ENCODE measurements around the gene TEKT5.

GRCh38 chr16:10666291-10666690 lies 28.4 kb downstream of the TEKT5 start:
- TF ChIP-seq CTCF (IDR thresholded peaks at IDR 0.05): no peak
- no peak for TF ChIP-seq POLR2A (IDR thresholded peaks at IDR 0.05)
